ENCODE data around the gene SFXN5.
A peak's percentile ranks its signal among the peaks of the same experiment; 100 is the strongest.

SFXN5 gene

DNA sequence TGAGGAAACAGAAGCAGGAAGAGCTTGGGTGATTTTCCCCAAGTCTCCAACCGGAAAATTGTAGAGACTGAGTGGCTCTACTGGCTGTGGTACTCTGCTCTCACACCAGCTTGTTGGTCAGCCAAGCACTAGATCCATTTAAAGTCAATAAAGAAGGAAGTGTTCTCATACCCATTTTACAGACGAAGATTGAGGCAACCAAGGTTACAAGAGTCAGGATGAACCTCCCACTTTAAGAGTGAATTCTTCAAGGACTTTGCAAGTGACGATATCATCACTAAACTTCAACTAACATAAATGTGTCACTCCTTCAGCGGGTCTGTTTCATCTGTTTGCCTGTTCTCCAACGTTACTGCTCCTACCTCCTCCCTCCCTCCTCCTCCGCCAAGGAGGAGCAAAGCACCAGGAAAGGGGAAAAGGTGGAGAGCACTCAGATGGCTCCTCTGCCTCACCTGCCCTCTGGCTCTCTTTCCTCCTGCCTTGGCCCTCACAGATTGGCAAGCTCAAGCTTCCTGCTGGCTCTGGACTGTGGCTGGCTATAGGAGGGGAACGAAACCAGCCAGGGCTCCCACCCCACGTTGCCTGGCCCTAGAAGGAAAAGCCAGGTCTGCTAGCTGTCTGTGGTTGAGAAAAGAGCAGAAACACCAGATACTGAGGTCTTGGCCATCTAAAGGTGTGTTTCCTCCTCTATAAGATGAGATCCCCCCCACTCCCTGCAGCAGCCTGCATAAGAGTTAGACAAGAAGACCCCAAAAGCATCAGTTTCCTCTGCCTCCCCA, 44.9 kb upstream of the SFXN5 start:
- no peak overlapping the region for H2AFZ ChIP-seq (ENCODE audit: low read depth, low read length, severe bottlenecking)
- H3K9me3 ChIP-seq (ENCODE audit: insufficient read depth, low read length): no peaks in the 10 kb centered on the region
- TF ChIP-seq EZH2phosphoT487 (conservative IDR thresholded peaks at IDR 0.05; ENCODE audit: low read length): no peak
- TF ChIP-seq, protein P1, sequence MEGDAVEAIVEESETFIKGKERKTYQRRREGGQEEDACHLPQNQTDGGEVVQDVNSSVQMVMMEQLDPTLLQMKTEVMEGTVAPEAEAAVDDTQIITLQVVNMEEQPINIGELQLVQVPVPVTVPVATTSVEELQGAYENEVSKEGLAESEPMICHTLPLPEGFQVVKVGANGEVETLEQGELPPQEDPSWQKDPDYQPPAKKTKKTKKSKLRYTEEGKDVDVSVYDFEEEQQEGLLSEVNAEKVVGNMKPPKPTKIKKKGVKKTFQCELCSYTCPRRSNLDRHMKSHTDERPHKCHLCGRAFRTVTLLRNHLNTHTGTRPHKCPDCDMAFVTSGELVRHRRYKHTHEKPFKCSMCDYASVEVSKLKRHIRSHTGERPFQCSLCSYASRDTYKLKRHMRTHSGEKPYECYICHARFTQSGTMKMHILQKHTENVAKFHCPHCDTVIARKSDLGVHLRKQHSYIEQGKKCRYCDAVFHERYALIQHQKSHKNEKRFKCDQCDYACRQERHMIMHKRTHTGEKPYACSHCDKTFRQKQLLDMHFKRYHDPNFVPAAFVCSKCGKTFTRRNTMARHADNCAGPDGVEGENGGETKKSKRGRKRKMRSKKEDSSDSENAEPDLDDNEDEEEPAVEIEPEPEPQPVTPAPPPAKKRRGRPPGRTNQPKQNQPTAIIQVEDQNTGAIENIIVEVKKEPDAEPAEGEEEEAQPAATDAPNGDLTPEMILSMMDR (IDR thresholded peaks at IDR 0.05; ENCODE audit: insufficient read depth, low read length, poor library complexity, severe bottlenecking): no peak
- no peaks in the 10 kb centered on the region for H3K36me3 ChIP-seq (ENCODE audit: low read length)
- H3F3A ChIP-seq (ENCODE audit: insufficient read depth): no peaks in the 10 kb centered on the region
- no peaks in the 10 kb centered on the region for H4K20me1 ChIP-seq (ENCODE audit: low read depth, low read length)
- no peak overlapping the region for H3K4me2 ChIP-seq (ENCODE audit: low read depth, low read length, poor library complexity, severe bottlenecking)
- H3K27ac ChIP-seq (ENCODE audit: low read depth, low read length): no peak overlapping the region
- H3K27me3 ChIP-seq (ENCODE audit: low read length): no peaks in the 10 kb centered on the region
- no peaks in the 10 kb centered on the region for H3K9me2 ChIP-seq (replicated peaks; ENCODE audit: insufficient read depth, low read length)
- no peak overlapping the region for H3K9ac ChIP-seq (ENCODE audit: low read length)
- H3K79me2 ChIP-seq (ENCODE audit: insufficient read depth, low read length): no peaks in the 10 kb centered on the region
- H3K4me3 ChIP-seq (ENCODE audit: insufficient read depth, low read length, poor library complexity, severe bottlenecking): no peak overlapping the region

DNA sequence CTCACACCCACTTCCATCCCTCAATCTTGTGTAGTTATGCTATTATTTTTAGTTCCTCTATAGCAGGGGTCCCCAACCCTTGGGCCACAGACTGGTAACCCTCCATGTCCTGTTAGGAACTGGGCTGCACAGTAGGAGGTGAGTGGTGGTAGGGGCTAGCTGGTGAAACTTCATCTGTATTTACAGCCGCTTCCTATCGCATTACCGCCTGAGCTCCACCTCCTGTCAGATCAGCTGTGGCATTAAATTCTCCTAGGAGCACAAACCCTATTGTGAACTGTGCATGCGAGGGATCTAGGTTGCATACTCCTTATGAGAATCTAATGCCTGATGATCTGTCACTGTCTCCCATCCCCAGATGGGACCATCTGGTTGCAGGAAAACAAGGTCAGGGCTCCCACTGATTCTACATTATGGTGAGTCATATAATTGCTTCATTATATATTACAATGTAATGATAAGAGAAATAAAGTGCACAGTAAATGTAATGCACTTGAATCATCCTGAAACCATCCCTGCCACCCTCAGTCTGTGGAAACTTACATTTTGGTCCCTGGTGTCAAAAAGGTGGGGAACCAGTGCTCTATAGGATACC, 42.9 kb upstream of the SFXN5 start:
- Histone ChIP-seq H4K20me1 (ENCODE audit: low read depth, low read length) (no peaks in the 10 kb centered on the region), H3K27me3 (ENCODE audit: low read length) (no peaks in the 10 kb centered on the region), H3K36me3 (ENCODE audit: low read length) (no peaks in the 10 kb centered on the region), H3K79me2 (ENCODE audit: insufficient read depth, low read length) (no peaks in the 10 kb centered on the region), H3K9ac (ENCODE audit: low read length) (no peak overlapping the region), H3K27ac (ENCODE audit: low read depth, low read length) (no peak overlapping the region), H3K9me2 (replicated peaks; ENCODE audit: insufficient read depth, low read length) (no peaks in the 10 kb centered on the region), H2AFZ (ENCODE audit: low read depth, low read length, severe bottlenecking) (no peak overlapping the region), H3K4me3 (ENCODE audit: insufficient read depth, low read length, poor library complexity, severe bottlenecking) (no peak overlapping the region), H3K4me2 (ENCODE audit: low read depth, low read length, poor library complexity, severe bottlenecking) (no peak overlapping the region), H3K9me3 (ENCODE audit: insufficient read depth, low read length) (no peaks in the 10 kb centered on the region), H3F3A (ENCODE audit: insufficient read depth) (no peaks in the 10 kb centered on the region)
- TF ChIP-seq, protein P1 (IDR thresholded peaks at IDR 0.05; ENCODE audit: insufficient read depth, low read length, poor library complexity, severe bottlenecking): no peak
- TF ChIP-seq EZH2phosphoT487 (conservative IDR thresholded peaks at IDR 0.05; ENCODE audit: low read length): no peak

DNA sequence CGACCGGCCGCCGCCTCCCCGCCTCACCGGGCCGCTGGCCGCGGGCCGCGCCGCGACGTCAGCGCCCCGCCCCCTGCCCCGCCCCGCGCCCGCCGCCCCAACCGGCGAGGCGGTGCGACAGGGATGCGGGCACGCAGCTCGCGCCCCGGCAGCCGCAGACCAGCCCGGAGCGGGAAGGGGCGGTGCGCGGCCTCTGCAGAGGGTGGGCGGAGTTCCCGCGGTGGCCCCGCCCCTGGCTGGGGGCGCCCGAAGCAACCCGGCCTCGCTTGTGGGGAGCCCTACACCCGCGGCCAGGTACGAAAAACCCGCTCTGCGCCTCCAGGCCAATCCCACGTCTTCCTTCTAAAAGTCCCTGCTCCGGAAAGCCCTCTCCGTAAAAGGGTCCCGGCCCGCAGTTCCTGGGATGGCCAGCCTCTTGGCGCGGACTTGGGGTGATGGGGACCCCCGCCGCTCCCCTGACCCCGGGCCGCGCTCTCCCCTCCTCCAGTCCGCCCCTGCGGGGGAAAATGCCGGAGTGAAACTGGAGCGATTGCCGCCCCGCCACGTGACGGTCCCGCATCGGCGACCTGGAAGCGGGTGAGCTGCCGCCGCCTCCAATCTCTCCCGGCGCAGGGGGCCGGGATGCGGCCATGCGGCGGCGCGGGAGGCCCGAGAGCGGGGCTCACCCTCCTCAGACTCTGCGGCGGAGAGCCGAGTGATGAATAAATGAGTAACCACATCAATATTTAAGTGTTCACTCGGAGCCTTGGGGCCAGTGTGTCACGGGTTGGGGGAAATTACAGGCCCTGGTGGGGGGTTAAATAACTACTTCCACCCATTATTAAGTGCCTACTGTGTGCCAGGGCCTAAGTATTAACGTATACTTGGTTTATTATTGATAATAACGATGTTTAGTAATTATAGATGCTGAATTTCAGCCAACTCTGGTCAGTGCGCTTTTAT, 41.7 kb upstream of the SFXN5 start, which contains the start of gene RAB11FIP5:
RAB11FIP5 (minus strand) TSS at position 36 of the 942 bp plus-strand sequence. CDS start 171 bp downstream, outside the sequence.
- H3K4me3 ChIP-seq (ENCODE audit: insufficient read depth, low read length, poor library complexity, severe bottlenecking): peak within 1 kb of the TSS; percentile 45
- no peaks in the 10 kb centered on the region for H4K20me1 ChIP-seq (ENCODE audit: low read depth, low read length)
- no peaks in the 10 kb centered on the region for H3K27me3 ChIP-seq (ENCODE audit: low read length)
- H3K79me2 ChIP-seq (ENCODE audit: insufficient read depth, low read length): no peaks in the 10 kb centered on the region
- peak within 1 kb of the TSS; percentile 49 for H3K4me2 ChIP-seq (ENCODE audit: low read depth, low read length, poor library complexity, severe bottlenecking)
- no peaks in the 10 kb centered on the region for H3K36me3 ChIP-seq (ENCODE audit: low read length)
- H3K27ac ChIP-seq (ENCODE audit: low read depth, low read length): no peak within 1 kb of the TSS
- H3K9me2 ChIP-seq (replicated peaks; ENCODE audit: insufficient read depth, low read length): no peaks in the 10 kb centered on the region
- H3F3A ChIP-seq (ENCODE audit: insufficient read depth): no peaks in the 10 kb centered on the region
- peak within 1 kb of the TSS; percentile 34; the same call in 1 of the 2 replicates for H3K9ac ChIP-seq (ENCODE audit: low read length)
- peak within 1 kb of the TSS; percentile 9 for H2AFZ ChIP-seq (ENCODE audit: low read depth, low read length, severe bottlenecking)
- TF ChIP-seq EZH2phosphoT487 (conservative IDR thresholded peaks at IDR 0.05; ENCODE audit: low read length): no peak
- TF ChIP-seq, protein P1 (IDR thresholded peaks at IDR 0.05; ENCODE audit: insufficient read depth, low read length, poor library complexity, severe bottlenecking): no peak
- H3K9me3 ChIP-seq (ENCODE audit: insufficient read depth, low read length): no peaks in the 10 kb centered on the region
